OCI-LY7 (cell line): ENCODE measurements around the gene DENND5B. TPM values are rescaled to one million over a fixed set of nuclear protein-coding genes. Genes with fewer than 3 reads are reported as not detected.

ENCODE experiments used
- BruUV-seq: library from RNA; stranded (reverse); fragments of 400-500 nt; replicated peaks from 2 replicates; lab custom pipeline; 2021; lab: Mats Ljungman, UMichigan
- CTCF ChIA-PET: fragments of 300-600 bp; sonication (Branson Sonifier 250); formaldehyde crosslinking; loops from one replicate; lab custom pipeline; 2022; ENCODE audit warnings: antibody characterized with exemption; ENCODE audit not compliant: unreplicated experiment; lab: Charles Lee
- POLR2A ChIA-PET: fragments of 300-600 bp; sonication (Branson Sonifier 250); formaldehyde crosslinking; loops from one replicate; lab custom pipeline; 2022; ENCODE audit warnings: antibody characterized with exemption; lab: Charles Lee
- DNase-seq: peaks from one replicate; pipeline ENCODE4 v3.0.0-alpha.2; 2015; ENCODE audit warnings: low spot score
- H2AFZ ChIP-seq: fragments of 200-600 bp; sonication (generic), shearing (Covaris generic); 2 replicates; pipeline ENCODE4 v1.6.1; 2014; ENCODE audit warnings: mild to moderate bottlenecking, antibody characterized with exemption, low read length, moderate library complexity
- H3K27ac ChIP-seq: fragments of 200-600 bp; sonication (generic); 2 replicates; pipeline ENCODE4 v1.5.1; 2014; ENCODE audit warnings: mixed run types, low read depth, mild to moderate bottlenecking, moderate library complexity, low read length, inconsistent platforms; ENCODE audit not compliant: poor library complexity, severe bottlenecking
- H3K36me3 ChIP-seq: fragments of 200-600 bp; sonication (generic); 2 replicates; pipeline ENCODE4 v1.6.1; 2014; ENCODE audit warnings: mild to moderate bottlenecking, antibody characterized with exemption, low read length, moderate library complexity, mixed read lengths; ENCODE audit not compliant: insufficient read depth
- H3K4me1 ChIP-seq: fragments of 200-600 bp; sonication (generic); 2 replicates; pipeline ENCODE4 v1.5.1; 2014; ENCODE audit warnings: mild to moderate bottlenecking, low read length; ENCODE audit not compliant: insufficient read depth, poor library complexity, severe bottlenecking
- H3K4me2 ChIP-seq: fragments of 200-600 bp; sonication (generic); 2 replicates; pipeline ENCODE4 v1.6.1; 2014; ENCODE audit warnings: mild to moderate bottlenecking, low read length
- H3K4me3 ChIP-seq: fragments of 200-600 bp; sonication (generic); 2 replicates; pipeline ENCODE4 v1.5.1; 2014; ENCODE audit warnings: mild to moderate bottlenecking, low read depth, low read length; ENCODE audit not compliant: poor library complexity, severe bottlenecking
- H3K79me2 ChIP-seq: fragments of 200-600 bp; sonication (generic); 2 replicates; pipeline ENCODE4 v1.6.1; 2016; ENCODE audit warnings: low read depth, mild to moderate bottlenecking, low read length, moderate library complexity, mixed read lengths; ENCODE audit not compliant: insufficient read depth
- H3K9me2 ChIP-seq: fragments of 200-600 bp; sonication (generic); 2 replicates; pipeline ENCODE4 v1.6.1; 2016; ENCODE audit warnings: mild to moderate bottlenecking, low read length, mixed read lengths; ENCODE audit not compliant: insufficient read depth
- H3K9me3 ChIP-seq: fragments of 200-600 bp; sonication (generic); 2 replicates; pipeline ENCODE4 v1.6.1; 2014; ENCODE audit warnings: mild to moderate bottlenecking, mixed run types, low read length, mixed read lengths
- H4K20me1 ChIP-seq: fragments of 200-600 bp; sonication (generic); 2 replicates; pipeline ENCODE4 v1.6.1; 2014; ENCODE audit warnings: mild to moderate bottlenecking, antibody characterized with exemption, low read length, moderate library complexity, mixed read lengths; ENCODE audit not compliant: insufficient read depth
- EZH2phosphoT487 ChIP-seq: fragments of 200-600 bp; sonication (generic); IDR thresholded peaks from 2 replicates; pipeline ENCODE4 v1.6.1; 2018; ENCODE audit warnings: low read depth, borderline replicate concordance, mild to moderate bottlenecking, mixed run types, antibody characterized with exemption, low read length, moderate library complexity, mixed read lengths
- intact Hi-C: fragments of 100-400 bp; cut with micrococcal nuclease; formaldehyde crosslinking; loops from one replicate; pipeline ENCODE4 v1.10.0; 2022; ENCODE audit not compliant: unreplicated experiment
- total RNA-seq, 2 experiments: library from RNA; depleted of rRNA in 1 of 2; stranded (reverse); fragments of >200 nt in 1 of 2; shearing (Covaris generic) in 1 of 2; gene quantifications; 2 replicates each; pipeline ENCODE4 v1.2.3, GENCODE V29; 2014 to 2022
- TF ChIP-seq, protein P1 (sequence below): fragments of 200-600 bp; sonication (generic); conservative IDR thresholded peaks from 2 replicates; pipeline ENCODE4 v1.5.1; 2014; ENCODE audit warnings: mild to moderate bottlenecking, antibody characterized with exemption, low read length, moderate library complexity, mixed read lengths

The DENND5B gene
- total RNA-seq, 2 experiments from 2014 or later = 23.1 to 38.9 TPM

DNA sequence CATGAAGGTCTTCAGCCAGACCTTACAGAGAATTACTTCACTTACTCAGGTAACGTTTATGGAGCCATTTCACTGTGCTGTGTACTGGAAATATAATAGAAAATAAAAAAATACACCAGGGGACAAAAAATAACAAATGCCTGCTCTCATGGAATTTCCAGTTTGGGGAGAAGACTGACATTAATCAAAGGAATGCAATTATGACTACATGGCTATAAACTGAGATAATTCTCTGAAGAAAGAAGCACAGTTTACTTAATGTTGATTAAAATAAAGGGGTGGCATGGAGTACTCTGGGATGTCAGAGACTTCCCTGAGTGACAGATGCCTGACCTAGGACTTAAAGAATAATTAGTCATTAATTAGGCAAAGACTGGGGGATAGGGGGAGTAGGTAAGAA lies 59.0 kb downstream of the DENND5B start:
- Histone ChIP-seq H3K36me3 (no peaks in the 10 kb centered on the region), H3K4me1 (peaks cover 3% of the 10 kb centered on the region), H3K4me3 (no peak overlapping the region), H3K79me2 (peaks cover 80% of the 10 kb centered on the region; the same call in 1 of the 2 replicates), H3K9me3 (no peaks in the 10 kb centered on the region), H4K20me1 (peaks cover 6% of the 10 kb centered on the region; the same call in 1 of the 2 replicates), H2AFZ (no peak overlapping the region), H3K27ac (no peak overlapping the region), H3K9me2 (no peaks in the 10 kb centered on the region), H3K4me2 (no peak overlapping the region)
- TF ChIP-seq, protein P1, sequence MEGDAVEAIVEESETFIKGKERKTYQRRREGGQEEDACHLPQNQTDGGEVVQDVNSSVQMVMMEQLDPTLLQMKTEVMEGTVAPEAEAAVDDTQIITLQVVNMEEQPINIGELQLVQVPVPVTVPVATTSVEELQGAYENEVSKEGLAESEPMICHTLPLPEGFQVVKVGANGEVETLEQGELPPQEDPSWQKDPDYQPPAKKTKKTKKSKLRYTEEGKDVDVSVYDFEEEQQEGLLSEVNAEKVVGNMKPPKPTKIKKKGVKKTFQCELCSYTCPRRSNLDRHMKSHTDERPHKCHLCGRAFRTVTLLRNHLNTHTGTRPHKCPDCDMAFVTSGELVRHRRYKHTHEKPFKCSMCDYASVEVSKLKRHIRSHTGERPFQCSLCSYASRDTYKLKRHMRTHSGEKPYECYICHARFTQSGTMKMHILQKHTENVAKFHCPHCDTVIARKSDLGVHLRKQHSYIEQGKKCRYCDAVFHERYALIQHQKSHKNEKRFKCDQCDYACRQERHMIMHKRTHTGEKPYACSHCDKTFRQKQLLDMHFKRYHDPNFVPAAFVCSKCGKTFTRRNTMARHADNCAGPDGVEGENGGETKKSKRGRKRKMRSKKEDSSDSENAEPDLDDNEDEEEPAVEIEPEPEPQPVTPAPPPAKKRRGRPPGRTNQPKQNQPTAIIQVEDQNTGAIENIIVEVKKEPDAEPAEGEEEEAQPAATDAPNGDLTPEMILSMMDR = no peak
- TF ChIP-seq EZH2phosphoT487 = no peak
- ChIA-PET CTCF (no interaction called here), POLR2A (interaction anchor here (0.6 kb wide), 1 partner anchor 72 kb away, joined by 3 read pairs; no protein-coding TSS in a partner anchor)
- no peak for DNase-seq
- intact Hi-C loops = no loop called here
- BruUV-seq = no TSS peak

DNA sequence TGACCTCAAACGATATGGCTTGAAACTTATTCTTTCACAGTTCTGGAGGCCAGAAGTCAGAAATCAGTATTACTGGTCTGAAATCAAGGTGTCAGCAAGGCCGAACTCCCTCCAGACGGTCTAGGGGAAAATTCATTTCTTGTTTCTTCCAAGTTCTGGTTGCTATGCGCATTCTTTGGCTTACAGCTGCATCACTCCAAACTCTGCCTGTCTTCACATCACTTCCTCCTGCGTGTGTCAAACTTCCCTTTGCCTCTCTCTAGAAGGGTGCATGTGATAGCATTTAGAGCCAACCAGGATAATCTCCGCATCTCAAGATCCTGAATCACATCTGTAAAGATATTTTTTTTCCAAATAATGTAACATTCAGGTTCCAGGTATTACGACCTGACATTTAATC lies 62.8 kb downstream of the DENND5B start:
- no peaks in the 10 kb centered on the region for H3K36me3 ChIP-seq
- peaks cover 81% of the 10 kb centered on the region for H3K79me2 ChIP-seq
- no peaks in the 10 kb centered on the region for H3K9me2 ChIP-seq
- no peak overlapping the region for H2AFZ ChIP-seq
- ChIA-PET POLR2A (interaction anchor here (0.5 kb wide), 1 partner anchor 12 kb away, joined by 4 read pairs; no protein-coding TSS in a partner anchor), CTCF (no interaction called here)
- H3K27ac ChIP-seq = no peak overlapping the region
- intact Hi-C loops = no loop called here
- H3K9me3 ChIP-seq = no peaks in the 10 kb centered on the region
- no peak overlapping the region for H3K4me2 ChIP-seq
- no peak for DNase-seq
- H3K4me1 ChIP-seq = peaks cover 30% of the 10 kb centered on the region
- H3K4me3 ChIP-seq = no peak overlapping the region
- TF ChIP-seq, protein P1 = no peak
- no peak for TF ChIP-seq EZH2phosphoT487
- no TSS peak for BruUV-seq
- peaks cover 7% of the 10 kb centered on the region; the same call in 1 of the 2 replicates for H4K20me1 ChIP-seq

DNA sequence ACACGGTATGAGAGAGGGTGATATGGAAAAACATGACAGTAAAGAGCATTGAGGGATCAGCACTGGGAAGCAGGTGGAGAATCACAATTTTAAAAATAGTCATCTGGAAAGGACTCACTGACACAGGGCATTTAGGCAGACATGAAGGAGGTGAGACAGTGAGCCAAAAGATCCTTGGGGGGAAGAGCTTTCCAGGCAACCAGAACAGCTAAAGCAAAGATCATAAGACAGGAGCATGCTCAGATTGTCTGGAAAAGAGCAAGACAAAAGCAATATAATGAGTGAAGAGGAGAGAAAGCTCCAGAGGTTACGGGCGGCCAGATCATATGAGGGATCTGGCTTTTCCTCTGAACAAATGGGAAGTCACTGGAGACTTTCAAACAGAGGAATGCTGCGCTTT lies 63.9 kb downstream of the DENND5B start:
- Histone ChIP-seq H3K9me3 (no peaks in the 10 kb centered on the region), H3K4me1 (peaks cover 30% of the 10 kb centered on the region), H4K20me1 (peaks cover 7% of the 10 kb centered on the region; the same call in 1 of the 2 replicates), H3K79me2 (peaks cover 73% of the 10 kb centered on the region), H2AFZ (no peak overlapping the region), H3K36me3 (no peaks in the 10 kb centered on the region), H3K4me3 (no peak overlapping the region), H3K9me2 (no peaks in the 10 kb centered on the region), H3K4me2 (no peak overlapping the region), H3K27ac (no peak overlapping the region)
- DNase-seq = no peak
- intact Hi-C loops = no loop called here
- no TSS peak for BruUV-seq
- ChIA-PET POLR2A (interaction anchor here (0.7 to 1.0 kb wide), 2 partner anchors 122 to 278 kb away, joined by 3 read pairs; no protein-coding TSS in a partner anchor), CTCF (no interaction called here)
- TF ChIP-seq, protein P1 = no peak
- TF ChIP-seq EZH2phosphoT487 = no peak
